NB4 (cell line): ENCODE measurements around the gene MRPS9.

ENCODE experiments used
- MYC ChIP-seq: IDR thresholded peaks from 2 replicates; pipeline ENCODE4 v1.6.1; 2011; ENCODE audit warnings: low read depth, low read length
- POLR2A ChIP-seq: IDR thresholded peaks from 2 replicates; pipeline ENCODE4 v1.6.1; 2011; ENCODE audit warnings: mild to moderate bottlenecking; ENCODE audit not compliant: insufficient read length; ENCODE audit errors: extremely low read depth
- TF ChIP-seq, protein P1 (sequence below): IDR thresholded peaks from one replicate; pipeline ENCODE4 v1.5.1; 2012; ENCODE audit warnings: low read depth, low read length
- TF ChIP-seq, protein P2 (sequence below): IDR thresholded peaks from 2 replicates; pipeline ENCODE4 v1.6.1; 2011; ENCODE audit warnings: low read depth, low read length

DNA sequence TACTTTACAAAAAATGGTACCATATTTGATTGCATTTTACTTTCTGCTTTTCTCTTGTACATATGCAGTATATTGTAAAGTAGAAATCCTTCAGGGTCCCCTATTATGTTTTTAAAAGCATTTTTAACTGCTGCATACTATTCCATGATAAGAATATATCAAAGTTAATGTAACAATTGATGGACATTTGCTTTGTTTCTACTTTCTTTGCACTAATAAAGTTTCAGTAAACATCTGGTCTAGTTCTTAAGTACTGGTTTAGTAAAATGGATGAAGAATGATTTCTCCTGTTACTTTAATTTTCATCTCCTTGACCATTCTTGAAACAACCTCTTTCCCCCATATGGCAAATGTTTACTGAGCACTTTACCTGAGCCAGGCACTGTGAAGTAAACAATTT, 1.7 kb downstream of the MRPS9 start:
- TF ChIP-seq, protein P1, sequence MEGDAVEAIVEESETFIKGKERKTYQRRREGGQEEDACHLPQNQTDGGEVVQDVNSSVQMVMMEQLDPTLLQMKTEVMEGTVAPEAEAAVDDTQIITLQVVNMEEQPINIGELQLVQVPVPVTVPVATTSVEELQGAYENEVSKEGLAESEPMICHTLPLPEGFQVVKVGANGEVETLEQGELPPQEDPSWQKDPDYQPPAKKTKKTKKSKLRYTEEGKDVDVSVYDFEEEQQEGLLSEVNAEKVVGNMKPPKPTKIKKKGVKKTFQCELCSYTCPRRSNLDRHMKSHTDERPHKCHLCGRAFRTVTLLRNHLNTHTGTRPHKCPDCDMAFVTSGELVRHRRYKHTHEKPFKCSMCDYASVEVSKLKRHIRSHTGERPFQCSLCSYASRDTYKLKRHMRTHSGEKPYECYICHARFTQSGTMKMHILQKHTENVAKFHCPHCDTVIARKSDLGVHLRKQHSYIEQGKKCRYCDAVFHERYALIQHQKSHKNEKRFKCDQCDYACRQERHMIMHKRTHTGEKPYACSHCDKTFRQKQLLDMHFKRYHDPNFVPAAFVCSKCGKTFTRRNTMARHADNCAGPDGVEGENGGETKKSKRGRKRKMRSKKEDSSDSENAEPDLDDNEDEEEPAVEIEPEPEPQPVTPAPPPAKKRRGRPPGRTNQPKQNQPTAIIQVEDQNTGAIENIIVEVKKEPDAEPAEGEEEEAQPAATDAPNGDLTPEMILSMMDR = no peak
- no peak for TF ChIP-seq POLR2A
- TF ChIP-seq MYC = no peak
- TF ChIP-seq, protein P2, sequence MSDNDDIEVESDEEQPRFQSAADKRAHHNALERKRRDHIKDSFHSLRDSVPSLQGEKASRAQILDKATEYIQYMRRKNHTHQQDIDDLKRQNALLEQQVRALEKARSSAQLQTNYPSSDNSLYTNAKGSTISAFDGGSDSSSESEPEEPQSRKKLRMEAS = no peak
